CD4-positive, alpha-beta T cell (primary cell): ENCODE measurements around the gene CLEC16A. TPM values are rescaled to one million over a fixed set of nuclear protein-coding genes. Genes with fewer than 3 reads are reported as not detected.

Experiments used
- ATAC-seq: fragments of 200-7000 bp; cut with Tn5 transposase; one replicate; pipeline ENCODE4 v1.10.0; 2022; ENCODE audit warnings: mild to moderate bottlenecking; ENCODE audit not compliant: poor library complexity
- CTCF ChIA-PET: fragments of 350-600 bp; sonication (Branson Sonifier 250); formaldehyde crosslinking; loops from one replicate; lab custom pipeline; 2021; ENCODE audit warnings: antibody characterized with exemption, inconsistent platforms; lab: Charles Lee
- POLR2A ChIA-PET: fragments of 350-600 bp; sonication (Branson Sonifier 250); formaldehyde crosslinking; loops from one replicate; lab custom pipeline; 2021; ENCODE audit warnings: antibody characterized with exemption, inconsistent platforms; lab: Charles Lee
- DNase-seq, 14 experiments: peaks; one replicate each; pipeline ENCODE4 v3.0.0-alpha.2; 2013 to 2020; ENCODE audit warnings: mixed read lengths in 2 of 14
- H3K27ac ChIP-seq, 2 donors: one replicate each; pipeline versions ENCODE4 v1.5.1 to v1.7.0; 2013; ENCODE audit warnings: low read length in 2 of 2, low read depth in 1 of 2, mild to moderate bottlenecking in 1 of 2
- H3K27me3 ChIP-seq, 2 experiments: 1 replicate in 1 of 2; 2 replicates in 1 of 2; pipeline versions ENCODE4 v1.6.1 to v1.7.0; 2013; ENCODE audit warnings: low read length in 2 of 2, control low read depth in 1 of 2, mild to moderate bottlenecking in 1 of 2, moderate library complexity in 1 of 2; ENCODE audit not compliant: insufficient read depth in 2 of 2, control insufficient read depth in 1 of 2
- H3K36me3 ChIP-seq: one replicate; pipeline ENCODE4 v1.6.1; 2013; ENCODE audit warnings: low read length, control low read depth; ENCODE audit not compliant: insufficient read depth
- H3K4me1 ChIP-seq: one replicate; pipeline ENCODE4 v1.6.1; 2013; ENCODE audit warnings: low read length, control low read depth; ENCODE audit not compliant: insufficient read depth
- H3K4me3 ChIP-seq: one replicate; pipeline ENCODE4 v1.5.1; 2013; ENCODE audit warnings: mild to moderate bottlenecking, low read length, moderate library complexity
- H3K9me3 ChIP-seq, 2 experiments: 1 replicate in 1 of 2; 2 replicates in 1 of 2; pipeline versions ENCODE4 v1.6.1 to v1.7.0; 2013; ENCODE audit warnings: low read length in 2 of 2, mild to moderate bottlenecking in 2 of 2, control low read depth in 1 of 2, moderate library complexity in 1 of 2; ENCODE audit not compliant: control insufficient read depth in 1 of 2, insufficient read depth in 1 of 2
- H3K27ac Mint-ChIP-seq: one replicate; pipeline ENCODE4 v1.8.0; 2020; ENCODE audit warnings: mixed read lengths
- H3K27me3 Mint-ChIP-seq: one replicate; pipeline ENCODE4 v1.8.0; 2021; ENCODE audit warnings: mixed read lengths
- H3K36me3 Mint-ChIP-seq: one replicate; pipeline ENCODE4 v1.8.0; 2021; ENCODE audit warnings: low read depth, mixed read lengths
- H3K4me1 Mint-ChIP-seq: one replicate; pipeline ENCODE4 v1.8.0; 2021; ENCODE audit warnings: low read depth, mixed read lengths
- H3K4me3 Mint-ChIP-seq: one replicate; pipeline ENCODE4 v1.8.0; 2020; ENCODE audit warnings: mild to moderate bottlenecking, mixed read lengths
- H3K9me3 Mint-ChIP-seq: one replicate; pipeline ENCODE4 v1.8.0; 2020; ENCODE audit warnings: mixed read lengths
- CTCF ChIP-seq: fragments of 200-600 bp; IDR thresholded peaks from one replicate; pipeline ENCODE4 v1.8.0; 2022; ENCODE audit warnings: antibody characterized with exemption, mild to moderate bottlenecking
- intact Hi-C, 2 experiments: fragments of 100-400 bp; cut with DNase I in 1 of 2; cut with micrococcal nuclease in 1 of 2; formaldehyde crosslinking; loops; one replicate each; pipeline versions ENCODE4 v1.15.1 to v1.9.0; 2023 to 2025; cut with DNase I, micrococcal nuclease
- total RNA-seq, 174 experiments: library from RNA in 2 of 174; stranded (reverse) in 2 of 174; gene quantifications; one replicate each; pipeline ENCODE4 v1.2.3 and lab custom pipeline; 2021 to 2026

CLEC16A gene
- total RNA-seq, 2 experiments from 2014 or later: 21.7 to 22.7 TPM

DNA sequence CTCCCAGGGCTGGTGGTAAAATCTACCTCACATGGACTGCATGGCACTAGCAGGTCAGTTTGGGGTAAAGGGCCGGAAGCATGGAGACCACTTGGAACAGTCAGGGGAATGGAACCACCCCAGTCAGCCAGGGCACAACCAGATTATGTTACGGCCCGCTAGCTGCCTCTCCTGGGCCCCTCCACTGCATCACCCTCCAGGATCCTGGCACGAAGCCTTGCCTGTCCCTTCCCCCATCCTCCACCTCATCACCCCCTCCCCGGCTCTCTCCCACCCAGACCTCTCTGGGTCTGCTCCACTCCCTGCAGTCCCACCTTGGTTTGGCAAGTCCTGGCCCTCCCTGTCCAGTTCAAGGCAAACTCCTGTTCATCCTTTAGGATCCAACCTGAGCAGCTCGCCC is 91.7 kb downstream of the CLEC16A start:
- Mint-ChIP-seq H3K4me3 (no peak overlapping the region), H3K27me3 (no peaks in the 10 kb centered on the region), H3K4me1 (no peaks in the 10 kb centered on the region), H3K36me3 (peaks cover 78% of the 10 kb centered on the region), H3K9me3 (no peaks in the 10 kb centered on the region), H3K27ac (no peak overlapping the region)
- H3K27me3 ChIP-seq: no peaks in the 10 kb centered on the region
- DNase-seq (no peak), ATAC-seq (no peak)
- H3K36me3 ChIP-seq: peaks cover 58% of the 10 kb centered on the region
- H3K4me3 ChIP-seq: no peak overlapping the region
- no peaks in the 10 kb centered on the region for H3K4me1 ChIP-seq
- ChIA-PET CTCF (no interaction called here), POLR2A (interaction anchor here (0.7 kb wide), 1 partner anchor 444 kb away, joined by 3 read pairs; no protein-coding TSS in a partner anchor)
- H3K9me3 ChIP-seq: no peaks in the 10 kb centered on the region
- intact Hi-C loops: no loop called here
- no peak for TF ChIP-seq CTCF
- H3K27ac ChIP-seq: no peak overlapping the region

GRCh38 chr16:11036868-11037410 is 92.6 kb downstream of the CLEC16A start:
- POLR2A ChIA-PET: no interaction called here

GRCh38 chr16:11038305-11038704 is 93.9 kb downstream of the CLEC16A start:
- H3K4me1 Mint-ChIP-seq: no peaks in the 10 kb centered on the region
- H3K27me3 Mint-ChIP-seq: no peaks in the 10 kb centered on the region
- peaks cover 71% of the 10 kb centered on the region for H3K36me3 Mint-ChIP-seq
- Histone ChIP-seq H3K4me1 (no peaks in the 10 kb centered on the region), H3K36me3 (peaks cover 65% of the 10 kb centered on the region), H3K27ac (no peak overlapping the region), H3K9me3 (no peaks in the 10 kb centered on the region), H3K4me3 (no peak overlapping the region), H3K27me3 (no peaks in the 10 kb centered on the region)
- CTCF ChIA-PET: interaction anchor here (0.6 kb wide), 1 partner anchor 543 kb away, joined by 3 read pairs; no protein-coding TSS in a partner anchor
- H3K9me3 Mint-ChIP-seq: no peaks in the 10 kb centered on the region
- ATAC-seq (no peak), DNase-seq (no peak)
- no peak overlapping the region for H3K4me3 Mint-ChIP-seq
- intact Hi-C loops: no loop called here
- no peak for TF ChIP-seq CTCF
- POLR2A ChIA-PET: no interaction called here
- H3K27ac Mint-ChIP-seq: no peak overlapping the region

More at GRCh38 chr16:11036868-11037410, 92.6 kb downstream of the CLEC16A start:
- H3K4me3 ChIP-seq: no peak overlapping the region
- no peak for DNase-seq
- H3K27ac ChIP-seq: no peak overlapping the region
- Mint-ChIP-seq H3K4me3 (no peak overlapping the region), H3K27ac (no peak overlapping the region), H3K36me3 (peaks cover 78% of the 10 kb centered on the region), H3K27me3 (no peaks in the 10 kb centered on the region), H3K9me3 (no peaks in the 10 kb centered on the region), H3K4me1 (no peaks in the 10 kb centered on the region)
- no peaks in the 10 kb centered on the region for H3K27me3 ChIP-seq
- no peak for ATAC-seq
- peaks cover 58% of the 10 kb centered on the region for H3K36me3 ChIP-seq
- TF ChIP-seq CTCF: no peak
- no peaks in the 10 kb centered on the region for H3K4me1 ChIP-seq
- no peaks in the 10 kb centered on the region for H3K9me3 ChIP-seq
- CTCF ChIA-PET: no interaction called here
- intact Hi-C loops: no loop called here
